ENCODE results near the gene UROC1.

DNA sequence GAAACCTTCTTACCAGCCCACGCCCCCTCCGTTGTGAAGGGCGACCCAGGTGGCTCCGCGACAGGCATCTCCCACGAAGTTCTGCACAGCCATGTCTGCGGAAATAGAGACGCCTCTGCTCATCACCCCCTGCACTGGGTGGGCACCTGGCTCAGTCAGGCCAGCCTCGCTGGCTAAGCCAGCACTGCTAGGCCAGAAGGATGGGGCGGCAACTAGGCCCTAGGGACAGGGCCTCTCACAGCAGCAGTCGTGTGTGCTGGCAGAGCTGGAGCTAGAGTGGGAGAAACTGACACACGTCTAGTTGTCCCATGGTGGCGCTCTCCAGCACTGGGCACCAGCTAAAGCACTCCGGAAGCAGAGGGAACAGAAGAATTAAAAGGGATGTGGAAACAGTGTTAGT lies 29.4 kb downstream of the UROC1 start:
- no peak for TF ChIP-seq GABPA (IDR thresholded peaks at IDR 0.05; ENCODE audit: low read depth)
- TF ChIP-seq, protein P1, sequence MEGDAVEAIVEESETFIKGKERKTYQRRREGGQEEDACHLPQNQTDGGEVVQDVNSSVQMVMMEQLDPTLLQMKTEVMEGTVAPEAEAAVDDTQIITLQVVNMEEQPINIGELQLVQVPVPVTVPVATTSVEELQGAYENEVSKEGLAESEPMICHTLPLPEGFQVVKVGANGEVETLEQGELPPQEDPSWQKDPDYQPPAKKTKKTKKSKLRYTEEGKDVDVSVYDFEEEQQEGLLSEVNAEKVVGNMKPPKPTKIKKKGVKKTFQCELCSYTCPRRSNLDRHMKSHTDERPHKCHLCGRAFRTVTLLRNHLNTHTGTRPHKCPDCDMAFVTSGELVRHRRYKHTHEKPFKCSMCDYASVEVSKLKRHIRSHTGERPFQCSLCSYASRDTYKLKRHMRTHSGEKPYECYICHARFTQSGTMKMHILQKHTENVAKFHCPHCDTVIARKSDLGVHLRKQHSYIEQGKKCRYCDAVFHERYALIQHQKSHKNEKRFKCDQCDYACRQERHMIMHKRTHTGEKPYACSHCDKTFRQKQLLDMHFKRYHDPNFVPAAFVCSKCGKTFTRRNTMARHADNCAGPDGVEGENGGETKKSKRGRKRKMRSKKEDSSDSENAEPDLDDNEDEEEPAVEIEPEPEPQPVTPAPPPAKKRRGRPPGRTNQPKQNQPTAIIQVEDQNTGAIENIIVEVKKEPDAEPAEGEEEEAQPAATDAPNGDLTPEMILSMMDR (IDR thresholded peaks at IDR 0.05) = no peak
- TF ChIP-seq, protein P2, sequence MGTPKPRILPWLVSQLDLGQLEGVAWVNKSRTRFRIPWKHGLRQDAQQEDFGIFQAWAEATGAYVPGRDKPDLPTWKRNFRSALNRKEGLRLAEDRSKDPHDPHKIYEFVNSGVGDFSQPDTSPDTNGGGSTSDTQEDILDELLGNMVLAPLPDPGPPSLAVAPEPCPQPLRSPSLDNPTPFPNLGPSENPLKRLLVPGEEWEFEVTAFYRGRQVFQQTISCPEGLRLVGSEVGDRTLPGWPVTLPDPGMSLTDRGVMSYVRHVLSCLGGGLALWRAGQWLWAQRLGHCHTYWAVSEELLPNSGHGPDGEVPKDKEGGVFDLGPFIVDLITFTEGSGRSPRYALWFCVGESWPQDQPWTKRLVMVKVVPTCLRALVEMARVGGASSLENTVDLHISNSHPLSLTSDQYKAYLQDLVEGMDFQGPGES (IDR thresholded peaks at IDR 0.05; ENCODE audit: low read depth, low read length) = no peak
- TF ChIP-seq TEAD4 (IDR thresholded peaks at IDR 0.05; ENCODE audit: borderline replicate concordance, insufficient read depth) = no peak
- TF ChIP-seq SIN3A (IDR thresholded peaks at IDR 0.05; ENCODE audit: borderline replicate concordance, low read depth, low read length) = no peak
